GM21786 (cell line): ENCODE measurements around the gene ADCY2.
"Not testable (repeated sequence)": the region's sequence is repeated elsewhere in the genome, so short reads cannot be mapped to it uniquely, and the experiment has no call there.

Source experiments
- ATAC-seq: cut with Tn5 transposase; IDR thresholded peaks from one replicate; pipeline ENCODE4 v1.9.1; 2021; ENCODE audit not compliant: unreplicated experiment

The ADCY2 gene

DNA sequence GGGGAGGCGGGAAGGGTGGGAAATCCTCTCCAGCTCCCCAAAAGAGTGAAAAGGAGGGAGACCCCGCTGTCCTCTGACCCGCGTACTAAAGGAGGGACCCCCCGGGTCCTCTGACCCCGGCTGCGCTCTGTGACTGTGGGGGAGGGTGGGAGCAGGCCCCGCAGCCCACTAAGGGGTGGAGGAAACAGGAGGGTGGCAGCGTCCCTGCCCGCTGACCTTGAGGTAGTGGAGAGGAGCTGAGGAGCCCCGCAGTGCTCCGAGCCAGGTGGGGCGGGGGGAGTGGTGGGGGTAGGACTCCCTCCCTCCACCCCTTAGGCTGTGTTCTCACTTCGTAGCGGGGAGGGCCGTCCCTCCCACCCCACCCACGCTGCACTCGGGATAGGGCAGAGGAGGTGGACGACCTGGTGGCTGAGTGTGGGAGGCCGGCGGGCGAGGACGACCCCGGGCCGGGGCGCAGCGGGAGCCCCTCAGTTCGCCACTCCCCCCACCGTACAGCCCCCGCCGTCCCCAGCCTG, 449 bp upstream of the ADCY2 start:
- ATAC-seq, result no peak

DNA sequence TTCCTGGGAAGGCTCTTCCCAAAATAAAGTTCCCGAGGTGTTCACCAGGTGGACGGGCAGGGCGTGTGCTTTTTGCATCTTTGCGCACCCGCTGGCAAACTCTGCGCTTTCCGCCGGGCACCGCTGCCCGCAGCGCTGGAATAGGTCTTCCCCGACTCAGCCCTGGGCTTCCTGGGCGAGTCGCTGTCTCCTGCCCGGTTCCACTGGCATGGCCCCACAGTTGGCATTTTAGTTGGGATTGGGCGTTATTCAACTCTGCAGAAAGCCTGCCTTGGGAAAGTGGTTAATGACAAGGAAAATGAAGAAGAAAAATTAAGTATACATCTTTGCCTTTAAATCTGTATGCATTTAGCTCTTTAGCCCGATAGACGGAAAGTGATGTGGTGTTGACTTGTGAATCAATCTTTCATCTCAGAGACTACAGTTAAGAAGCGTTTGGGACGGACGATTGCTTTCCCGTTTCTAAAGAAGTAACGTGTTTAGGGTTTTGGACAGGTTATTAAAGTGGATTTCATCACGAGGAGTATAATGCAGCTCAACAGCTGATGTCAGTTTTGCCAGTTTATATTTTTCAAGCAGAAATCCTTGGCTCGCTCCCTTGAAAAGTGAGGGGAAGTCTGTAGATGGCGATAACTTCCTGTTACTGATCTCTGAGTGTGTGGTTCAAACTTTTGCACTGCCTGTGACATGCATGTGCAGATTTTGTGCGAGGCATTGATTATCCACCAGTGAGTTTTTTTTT, 946 bp downstream of the ADCY2 start:
- no peak for ATAC-seq

DNA sequence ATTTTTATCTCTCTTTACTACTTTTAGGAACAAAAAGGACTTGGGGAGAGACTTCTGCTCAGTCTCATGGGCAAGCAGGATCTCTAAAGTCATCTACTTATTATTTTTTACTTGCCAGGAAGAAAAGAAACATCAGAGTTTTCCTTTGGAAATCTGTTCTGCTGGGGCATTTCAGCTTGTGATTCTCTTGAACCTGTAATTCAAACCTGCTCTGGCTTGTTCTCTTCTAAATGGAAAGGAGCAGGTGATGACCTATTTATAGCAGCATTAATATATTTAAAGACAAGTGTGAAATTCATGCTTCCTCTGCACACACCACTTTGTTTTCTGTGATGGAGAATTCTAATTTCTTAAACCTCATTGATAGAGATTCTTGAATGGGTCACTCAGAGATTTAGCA, 2.0 kb downstream of the ADCY2 start:
- no peak for ATAC-seq

DNA sequence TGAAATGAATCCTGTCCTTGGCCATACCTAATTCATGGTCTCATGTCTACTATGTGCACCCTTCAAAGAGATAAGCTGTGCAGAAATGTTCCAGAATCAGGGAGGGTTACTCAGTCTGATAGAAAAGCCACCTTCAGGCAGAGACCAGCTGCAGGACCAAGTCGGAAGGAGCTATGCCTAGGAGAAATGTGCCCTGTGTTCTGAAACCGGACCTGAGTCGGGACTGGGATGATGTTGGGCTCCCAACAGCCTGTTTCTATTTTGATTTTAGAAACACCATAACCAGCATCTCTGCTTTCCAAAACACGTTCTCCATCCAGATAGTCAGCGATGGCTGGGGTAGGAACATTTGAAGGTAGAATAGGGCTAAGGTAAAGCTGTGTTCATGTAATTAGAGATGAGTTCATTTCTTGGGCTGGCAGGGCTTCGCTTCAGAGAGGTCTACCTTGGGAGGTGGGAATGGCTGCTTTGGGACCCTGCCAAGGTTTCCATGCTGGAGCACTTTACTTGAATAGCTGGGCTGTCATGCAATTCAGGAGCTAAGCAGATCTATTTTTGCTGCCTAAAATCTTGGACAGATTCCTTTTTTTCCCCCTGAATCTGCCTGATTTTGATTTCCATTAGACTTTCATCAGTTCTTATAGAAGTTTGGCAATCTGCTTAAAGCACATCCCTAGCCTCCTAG, 2.8 kb downstream of the ADCY2 start:
- no peak for ATAC-seq

DNA sequence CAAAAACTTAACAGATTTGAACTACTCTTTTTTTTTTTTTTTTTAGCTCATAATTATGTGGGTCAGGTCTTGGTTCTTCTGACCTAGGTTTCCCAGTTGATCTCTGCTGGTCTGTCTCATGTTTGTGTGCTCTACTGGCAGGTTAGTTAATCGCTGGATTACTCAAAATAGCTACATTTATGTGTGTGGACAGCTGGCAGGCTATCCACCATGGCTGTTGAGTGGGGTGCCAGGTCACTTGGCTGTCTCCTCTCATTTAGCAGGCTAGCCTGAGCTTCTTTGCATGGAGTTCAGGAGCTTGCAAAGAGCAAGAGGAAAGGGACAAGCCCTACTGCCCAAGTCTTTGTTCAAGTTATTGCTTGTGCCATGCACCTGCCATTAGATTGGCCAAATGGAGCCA, 9.3 kb downstream of the ADCY2 start:
- ATAC-seq, result no peak

DNA sequence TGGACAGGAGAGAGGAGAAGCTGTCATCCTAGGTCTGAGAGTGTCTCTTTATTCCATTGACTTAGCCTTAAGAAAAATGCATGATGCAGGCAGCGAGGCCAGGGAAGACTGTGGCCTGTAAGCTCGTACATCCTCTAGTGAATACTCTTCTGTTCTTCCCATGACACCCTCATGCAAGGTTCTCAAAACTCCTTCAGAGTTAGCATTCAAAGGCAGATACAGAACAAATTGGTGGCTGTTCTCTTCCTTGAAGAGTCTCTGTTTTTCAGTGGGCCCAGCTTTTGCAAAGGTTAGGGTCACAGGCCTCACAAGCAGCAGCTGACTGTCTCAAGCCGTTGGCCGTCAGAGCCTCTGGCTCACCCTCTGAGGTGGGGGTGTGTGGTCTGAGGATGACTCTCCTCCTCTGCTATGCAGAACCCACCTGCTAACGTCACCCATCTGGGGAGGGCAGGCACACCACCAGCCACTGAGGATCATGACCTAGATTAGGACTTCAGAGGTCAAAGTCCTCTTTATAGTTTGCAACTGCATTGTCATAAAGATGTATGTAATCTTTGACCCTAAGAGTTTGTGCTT, 15.1 kb downstream of the ADCY2 start:
- ATAC-seq, result no peak

DNA sequence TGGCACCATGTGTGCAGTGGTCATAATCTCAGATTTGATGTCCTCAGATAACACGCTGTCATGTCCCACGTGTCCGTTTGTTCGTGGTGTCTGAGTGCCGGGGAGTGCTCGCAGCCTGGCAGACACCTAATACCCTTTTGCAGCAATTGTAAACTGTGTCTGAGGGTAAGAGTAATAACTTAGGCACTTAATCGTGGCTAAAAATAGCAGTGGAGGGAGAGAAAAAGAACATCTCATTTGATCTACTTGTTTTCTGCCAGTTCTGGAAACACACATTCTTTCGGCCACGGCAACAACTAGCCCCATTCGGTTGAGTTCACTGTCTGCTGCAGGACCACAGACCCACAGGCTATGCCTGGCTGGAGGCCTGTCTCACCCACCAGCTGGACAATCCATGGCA, 16.5 kb downstream of the ADCY2 start:
- ATAC-seq, result no peak

DNA sequence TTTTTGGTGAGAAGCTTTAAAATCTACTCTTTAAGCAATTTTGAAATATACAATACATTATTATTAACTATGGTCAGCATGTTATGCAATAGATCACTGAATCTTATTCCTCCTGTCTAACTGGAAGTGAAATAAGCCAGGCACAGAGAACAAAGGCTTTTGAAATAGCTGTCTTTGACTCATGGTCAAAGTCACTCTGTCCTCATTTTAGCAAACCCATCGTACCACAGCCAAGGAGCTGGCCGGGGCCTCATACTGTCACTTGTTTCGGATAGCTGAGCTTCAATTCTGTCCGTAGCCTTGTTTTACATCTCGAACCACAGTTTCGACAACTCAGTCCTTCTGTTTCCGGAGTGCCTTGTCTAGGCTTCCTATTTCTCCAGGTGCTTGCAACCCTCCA, 19.2 kb downstream of the ADCY2 start:
- ATAC-seq, result no peak

DNA sequence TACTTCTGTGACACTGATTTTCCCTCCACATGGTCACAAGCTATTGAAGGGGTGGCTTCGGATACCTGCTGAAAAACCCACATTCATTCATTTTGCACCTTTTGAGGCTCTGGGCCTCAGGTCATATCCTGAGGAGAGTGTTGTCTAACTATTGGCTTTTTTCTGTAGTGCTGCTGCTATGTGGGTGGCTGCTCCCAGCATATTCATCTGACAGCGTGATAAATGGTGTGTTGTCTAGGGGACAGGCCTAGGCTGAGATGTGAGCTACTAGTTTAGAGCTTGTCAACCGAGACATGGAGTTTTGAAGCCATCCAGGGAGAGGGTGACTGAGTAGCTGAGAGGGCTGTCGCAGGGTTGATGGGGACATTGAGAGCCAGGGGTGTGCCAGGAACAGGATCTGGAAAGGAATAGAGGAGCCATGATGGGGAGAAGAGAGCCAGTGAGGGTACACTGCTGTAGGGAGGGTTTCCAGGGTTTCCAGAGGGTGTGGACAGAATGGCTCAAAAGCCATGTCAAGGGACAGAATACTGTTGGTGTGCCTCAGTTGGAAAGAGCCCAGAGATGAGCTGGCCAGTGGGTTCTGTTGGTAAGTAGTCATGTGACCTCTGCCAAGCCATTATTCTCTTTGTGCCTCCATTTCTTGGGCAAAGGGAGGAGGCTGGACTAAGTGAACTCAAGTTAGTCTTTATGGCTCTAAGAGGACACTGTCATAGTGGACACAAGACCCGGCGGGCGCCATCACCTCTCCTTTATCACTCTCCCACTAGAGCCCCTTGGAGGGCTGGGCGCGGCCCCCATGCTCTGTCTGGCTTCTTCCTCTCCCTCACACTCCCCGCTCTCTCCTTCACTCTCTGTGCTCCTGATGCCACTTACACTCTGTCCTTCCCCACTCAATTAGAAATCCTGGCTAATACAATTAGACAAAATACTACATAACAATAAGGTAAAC, 19.9 kb downstream of the ADCY2 start:
- ATAC-seq, result no peak

DNA sequence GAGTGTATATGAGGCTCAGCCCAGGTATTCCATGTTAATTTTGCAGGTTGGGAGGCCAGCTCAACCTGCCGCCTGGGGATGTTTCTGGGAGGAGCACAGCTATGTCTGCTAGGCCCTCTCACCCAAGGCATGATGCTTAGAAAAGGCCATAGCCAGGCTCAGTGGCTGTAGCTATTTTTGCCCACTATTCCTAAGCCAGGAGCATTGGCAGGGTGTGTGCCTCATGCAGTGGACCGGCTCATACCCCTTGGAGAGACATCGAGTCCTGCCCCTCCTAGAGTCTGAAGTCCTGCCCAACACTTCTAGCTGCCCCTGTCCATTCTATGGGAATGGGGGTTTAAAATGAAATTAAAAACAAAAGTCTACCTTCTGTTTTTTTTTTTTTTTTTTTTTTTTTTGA, 22.3 kb downstream of the ADCY2 start:
- no peak for ATAC-seq

DNA sequence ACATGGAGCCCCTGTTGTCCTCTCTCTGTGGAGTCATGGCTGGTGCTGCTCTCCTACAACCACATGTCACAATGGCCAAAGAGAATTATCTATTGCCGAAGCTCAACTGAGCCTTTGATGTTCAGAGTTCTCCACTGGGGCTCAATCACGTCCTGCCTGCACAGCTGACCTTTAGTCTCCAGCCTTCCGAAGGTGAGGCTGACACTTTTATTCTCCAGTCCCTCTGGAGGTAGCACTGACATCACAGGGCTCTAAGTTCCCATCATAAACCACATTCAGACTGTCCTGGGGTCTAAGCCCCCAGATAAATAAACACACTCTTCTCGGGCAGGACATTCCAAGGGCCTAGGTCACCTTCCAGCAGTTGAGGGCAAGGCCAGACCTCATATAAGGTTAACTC, 23.4 kb downstream of the ADCY2 start:
- ATAC-seq, result no peak

DNA sequence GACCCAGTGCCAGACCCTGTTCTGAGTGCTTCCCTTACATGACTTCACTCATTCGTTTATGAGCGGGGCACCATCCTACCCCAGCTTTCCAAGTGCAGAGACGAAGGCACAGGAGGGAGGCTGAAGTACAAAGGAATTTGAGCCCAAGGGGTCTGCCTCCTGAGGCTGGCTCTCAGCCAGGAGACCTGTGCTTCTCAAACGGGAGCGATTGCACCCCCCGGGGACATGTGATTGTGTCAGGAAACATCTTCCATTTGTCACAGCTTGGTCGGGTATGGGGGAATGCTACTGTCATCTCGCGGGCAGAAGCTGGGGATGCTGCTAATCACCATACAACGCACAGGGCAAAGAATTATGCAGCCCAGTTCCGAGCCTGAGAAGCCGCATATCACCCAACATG, 23.9 kb downstream of the ADCY2 start:
- ATAC-seq, result no peak

DNA sequence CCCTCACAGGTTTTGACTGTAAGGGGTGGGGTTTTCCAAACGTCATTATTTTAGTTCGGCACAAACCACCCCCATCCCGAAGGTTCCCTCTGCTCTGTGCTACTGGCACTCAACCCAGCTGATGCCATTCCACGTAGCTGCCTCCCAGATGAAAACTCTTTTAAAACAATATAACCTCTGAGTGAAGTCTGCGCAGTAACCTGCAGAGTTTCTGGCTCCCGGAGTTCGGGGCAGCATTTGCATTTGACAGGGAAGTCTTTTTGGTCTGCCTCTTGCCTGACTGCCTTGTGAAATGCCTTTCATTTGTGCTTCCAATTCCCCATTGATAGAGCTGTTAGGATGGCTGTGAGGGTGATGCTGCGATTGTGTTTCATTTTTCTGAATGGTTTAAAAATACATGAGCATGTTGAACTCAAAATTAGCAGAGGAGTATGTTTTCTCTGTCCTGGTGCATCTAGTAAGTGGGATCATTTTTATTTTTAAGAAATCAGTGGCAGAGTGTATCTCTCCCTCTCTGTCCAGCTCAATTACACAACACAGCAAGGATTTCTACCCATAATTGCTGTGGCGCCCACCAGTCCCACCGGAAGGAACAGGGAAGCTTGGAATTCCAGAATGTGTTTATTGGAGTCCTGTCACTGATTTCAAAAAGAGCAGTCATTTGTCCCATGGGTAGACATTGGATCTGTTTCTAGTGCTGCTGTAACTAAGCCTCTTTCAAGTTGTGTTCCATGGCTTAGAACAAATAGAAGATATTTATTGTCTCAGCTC, 24.8 kb downstream of the ADCY2 start:
- no peak for ATAC-seq

DNA sequence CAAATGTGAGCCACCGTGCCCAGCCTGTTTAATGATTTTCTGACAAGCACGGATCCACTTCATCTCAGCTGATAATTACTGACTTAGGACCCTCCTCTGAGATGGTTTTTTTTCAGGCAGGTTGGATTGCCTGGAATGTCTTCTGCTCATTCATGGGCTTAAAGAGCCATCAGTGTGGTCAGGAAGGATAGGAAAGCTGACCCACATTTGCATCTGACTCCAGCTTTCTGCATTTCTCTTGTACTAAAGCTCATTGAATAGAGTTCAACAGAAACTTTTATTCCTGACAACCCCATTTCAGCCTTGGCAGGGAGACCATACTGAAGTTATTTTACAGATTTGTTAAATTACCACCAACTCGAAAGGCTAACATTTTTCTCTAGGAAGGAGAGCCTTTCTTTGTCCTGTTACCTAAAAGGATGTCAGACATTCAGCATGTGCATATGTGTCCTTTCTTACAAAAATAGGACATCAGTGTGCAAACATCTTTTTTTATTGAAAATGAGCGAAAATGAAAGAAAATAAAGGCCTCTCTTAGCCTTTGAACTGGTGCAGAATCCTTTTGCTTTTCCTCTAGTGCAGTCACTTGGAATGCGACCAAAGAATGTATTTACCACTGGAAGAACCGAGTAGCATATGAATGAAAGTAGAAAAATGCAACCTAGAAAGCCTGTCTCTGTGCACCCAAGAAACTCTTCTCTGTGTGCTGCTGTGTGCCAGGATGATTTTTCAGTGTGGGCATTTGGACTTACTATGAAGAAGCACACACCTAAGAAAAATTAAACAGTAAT, 26.6 kb downstream of the ADCY2 start:
- no peak for ATAC-seq

DNA sequence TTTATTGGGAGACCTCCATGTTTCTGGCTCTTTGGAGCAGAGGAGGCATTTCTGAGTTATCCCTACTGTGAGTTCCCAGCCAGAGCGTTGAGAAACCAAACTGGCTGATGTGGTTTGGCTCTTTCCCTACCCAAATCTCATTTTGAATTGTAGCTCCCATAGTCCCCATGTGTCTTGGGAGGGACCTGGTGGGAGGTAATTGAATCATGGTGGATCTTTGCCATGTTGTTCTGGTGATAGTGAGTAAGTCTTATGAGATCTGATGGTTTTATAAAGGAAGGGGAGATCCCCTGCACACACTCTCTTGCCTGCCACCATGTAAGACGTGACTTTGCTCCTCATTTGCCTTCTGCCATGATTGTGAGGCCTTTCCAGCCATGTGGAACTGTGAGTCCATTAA, 27.3 kb downstream of the ADCY2 start:
- ATAC-seq, result not testable (repeated sequence)

DNA sequence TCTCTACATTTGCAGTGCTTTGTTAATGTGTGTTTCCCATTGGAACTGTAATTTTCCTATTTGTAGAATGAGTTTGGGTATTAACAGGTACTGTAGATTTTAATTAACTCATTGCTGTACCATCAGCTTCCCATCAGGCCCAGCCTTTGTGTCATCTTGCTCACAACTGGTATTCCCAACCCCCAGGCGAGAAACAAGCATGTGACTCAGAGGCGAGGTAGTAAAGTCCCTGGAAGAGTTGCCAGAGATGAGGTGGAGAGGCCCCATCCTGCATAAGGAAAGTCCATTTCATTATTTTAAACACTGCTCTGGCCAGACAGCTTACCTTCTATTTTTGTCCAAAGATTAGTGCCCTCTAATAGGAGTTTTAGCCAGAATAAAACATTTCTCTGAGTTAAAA, 29.9 kb downstream of the ADCY2 start:
- no peak for ATAC-seq

DNA sequence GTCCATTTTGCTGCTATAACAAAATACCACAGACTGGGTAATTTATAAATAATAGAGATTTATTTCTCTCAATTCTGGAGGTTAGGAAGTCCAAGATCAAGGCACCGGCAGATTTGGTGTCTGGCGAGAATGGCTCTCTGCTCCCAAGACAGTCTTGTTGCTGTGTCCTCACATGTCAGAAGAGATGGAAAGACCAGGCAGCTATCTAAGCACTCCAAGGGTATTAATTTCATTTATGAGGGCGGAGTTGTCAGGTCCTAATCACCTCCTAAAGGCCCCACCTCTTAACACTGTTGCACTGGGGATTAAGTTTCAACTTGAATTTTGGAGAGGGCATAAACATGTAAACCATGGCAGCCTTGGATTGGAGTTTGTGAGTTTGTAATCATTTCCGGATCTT, 30.3 kb downstream of the ADCY2 start:
- ATAC-seq, result no peak

DNA sequence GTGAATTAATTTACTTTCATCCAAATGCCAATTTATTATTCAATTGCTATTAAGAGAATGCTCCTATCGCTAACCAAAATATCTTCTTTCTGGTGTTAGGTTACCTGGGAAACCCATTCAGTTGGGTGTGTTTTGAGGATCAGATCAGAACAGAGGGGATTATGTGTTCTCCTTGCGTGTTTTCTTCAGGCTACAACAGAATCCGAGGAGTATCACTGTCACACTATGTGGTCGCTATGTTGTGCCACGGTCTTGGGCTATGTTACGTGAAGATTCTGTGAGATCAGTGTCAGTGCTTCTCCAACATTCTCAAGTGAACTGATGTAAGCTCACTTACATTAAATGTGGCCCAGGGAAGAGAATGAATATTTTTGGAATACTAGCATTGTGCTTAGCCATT, 39.0 kb downstream of the ADCY2 start:
- no peak for ATAC-seq

DNA sequence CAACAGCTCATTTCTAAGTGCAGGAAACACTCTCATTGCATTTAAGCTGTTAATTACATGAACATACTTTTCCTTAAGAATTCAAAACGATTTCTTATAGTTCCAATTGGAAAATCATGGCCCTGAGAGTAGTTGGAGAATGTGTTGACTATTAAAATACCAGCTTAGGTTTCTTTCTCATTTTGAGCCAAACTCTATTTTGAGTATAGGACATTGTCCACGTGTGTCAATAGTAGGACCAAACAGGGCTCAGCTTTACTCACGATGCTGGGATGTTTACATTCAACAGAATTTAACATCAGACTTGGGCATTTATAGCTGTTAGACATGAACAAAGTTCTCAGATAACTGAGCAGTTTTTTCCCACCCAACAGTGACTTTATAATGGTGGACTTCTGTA, 39.6 kb downstream of the ADCY2 start:
- ATAC-seq, result no peak

DNA sequence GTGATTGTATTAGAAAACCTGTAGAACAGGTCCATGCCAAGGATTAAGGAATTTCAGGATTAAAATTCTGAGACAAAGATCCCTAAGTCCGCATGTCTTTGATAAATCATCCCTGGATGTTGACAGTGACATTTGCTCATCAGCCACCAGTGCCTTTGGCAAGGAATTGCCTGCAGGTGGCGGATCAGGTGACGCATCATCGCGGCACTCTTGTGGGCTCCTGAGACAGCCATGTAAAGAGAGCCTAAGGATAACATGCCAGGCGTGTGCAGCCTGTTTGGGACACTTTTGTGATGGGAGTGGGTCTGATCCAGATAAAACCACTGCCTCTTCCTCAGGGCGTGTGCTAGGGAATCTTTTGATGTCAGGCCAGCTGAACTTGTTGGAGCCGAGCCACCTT, 40.6 kb downstream of the ADCY2 start:
- no peak for ATAC-seq
